ENCODE data around the gene BROX. TPM values are rescaled to one million over a fixed set of nuclear protein-coding genes. Genes with fewer than 3 reads are reported as not detected.

Gene BROX
- polyA plus RNA-seq, 1 donor (not counting 4 experiments of a cell fraction or from before 2014, with no cell fraction given), result 9.6 TPM

DNA sequence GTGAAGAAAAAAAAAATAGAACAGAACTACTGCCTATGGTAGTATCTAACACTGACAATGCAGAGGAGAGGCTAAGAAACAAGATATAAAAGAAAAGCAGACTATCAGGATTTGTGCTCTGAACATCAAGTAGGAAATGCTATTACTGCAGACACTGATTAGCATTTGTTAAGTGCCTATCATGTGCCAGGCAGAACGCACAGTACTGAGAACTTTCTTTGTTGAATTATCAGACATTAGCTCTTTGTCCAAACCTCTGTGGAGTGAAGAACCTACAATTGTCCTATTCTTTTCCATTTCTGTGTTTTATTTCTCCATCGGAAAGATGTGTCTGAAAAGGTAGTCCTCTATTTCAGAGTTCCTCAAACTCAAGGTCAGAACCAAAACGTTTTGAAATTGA is 72.0 kb downstream of the BROX start:
- TF ChIP-seq, protein P1, sequence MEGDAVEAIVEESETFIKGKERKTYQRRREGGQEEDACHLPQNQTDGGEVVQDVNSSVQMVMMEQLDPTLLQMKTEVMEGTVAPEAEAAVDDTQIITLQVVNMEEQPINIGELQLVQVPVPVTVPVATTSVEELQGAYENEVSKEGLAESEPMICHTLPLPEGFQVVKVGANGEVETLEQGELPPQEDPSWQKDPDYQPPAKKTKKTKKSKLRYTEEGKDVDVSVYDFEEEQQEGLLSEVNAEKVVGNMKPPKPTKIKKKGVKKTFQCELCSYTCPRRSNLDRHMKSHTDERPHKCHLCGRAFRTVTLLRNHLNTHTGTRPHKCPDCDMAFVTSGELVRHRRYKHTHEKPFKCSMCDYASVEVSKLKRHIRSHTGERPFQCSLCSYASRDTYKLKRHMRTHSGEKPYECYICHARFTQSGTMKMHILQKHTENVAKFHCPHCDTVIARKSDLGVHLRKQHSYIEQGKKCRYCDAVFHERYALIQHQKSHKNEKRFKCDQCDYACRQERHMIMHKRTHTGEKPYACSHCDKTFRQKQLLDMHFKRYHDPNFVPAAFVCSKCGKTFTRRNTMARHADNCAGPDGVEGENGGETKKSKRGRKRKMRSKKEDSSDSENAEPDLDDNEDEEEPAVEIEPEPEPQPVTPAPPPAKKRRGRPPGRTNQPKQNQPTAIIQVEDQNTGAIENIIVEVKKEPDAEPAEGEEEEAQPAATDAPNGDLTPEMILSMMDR (optimal IDR thresholded peaks at IDR 0.05 in 1 of 3, IDR thresholded peaks at IDR 0.05 in 1 of 3, conservative IDR thresholded peaks at IDR 0.05 in 1 of 3; ENCODE audit: extremely low read depth in 1 of 3, insufficient read depth in 2 of 3, low read length in 3 of 3), result no peak
- no peak for TF ChIP-seq EZH2 (IDR thresholded peaks at IDR 0.05; ENCODE audit: low read length)
- no peak overlapping the region for H3K4me3 ChIP-seq (ENCODE audit: control insufficient read depth in 2 of 3, extremely low read depth in 1 of 3, insufficient read depth in 2 of 3, low read depth in 1 of 3, low read length in 3 of 3)
- H3K4me2 ChIP-seq (ENCODE audit: control insufficient read depth, extremely low read depth, insufficient read depth, low read depth, low read length), result no peak overlapping the region
- DNase-seq (ENCODE audit: low read depth, low spot score), result no peak
- peaks cover 6% of the 10 kb centered on the region for H3K4me1 ChIP-seq (ENCODE audit: control insufficient read depth, extremely low read depth, insufficient read depth, low read length)
- H3K27ac ChIP-seq (ENCODE audit: control insufficient read depth, insufficient read depth, low read length), result no peak overlapping the region
- H3K79me2 ChIP-seq (ENCODE audit: control insufficient read depth, insufficient read depth, low read length), result no peaks in the 10 kb centered on the region
- no peak for FAIRE-seq
- H3K36me3 ChIP-seq (ENCODE audit: control insufficient read depth in 2 of 2, extremely low read depth in 1 of 2, insufficient read depth in 2 of 2, low read length in 2 of 2), result no peaks in the 10 kb centered on the region
- no peak overlapping the region for H2AFZ ChIP-seq (ENCODE audit: control insufficient read depth, low read length)
- peaks cover 5% of the 10 kb centered on the region for H3K27me3 ChIP-seq (ENCODE audit: control insufficient read depth, extremely low read depth, insufficient read depth, low read length)
- H3K9me3 ChIP-seq (ENCODE audit: control insufficient read depth, low read depth, low read length), result no peaks in the 10 kb centered on the region
- no peak overlapping the region for H3K9ac ChIP-seq (ENCODE audit: control insufficient read depth, extremely low read depth, insufficient read depth, low read length)
- H3K9me1 ChIP-seq (ENCODE audit: control insufficient read depth, extremely low read depth, insufficient read depth, low read length), result no peaks in the 10 kb centered on the region
- dilution Hi-C loops (cut with MboI; ENCODE audit: extremely low pct_ligation_motif_present, low sequenced_read_pairs), result loop anchor here (25.0 kb wide), 1 partner anchor 303 kb away; no protein-coding TSS in a partner anchor
- no peaks in the 10 kb centered on the region for H4K20me1 ChIP-seq (ENCODE audit: control insufficient read depth, extremely low read depth, insufficient read depth, low read length)

Other genes with a start within 250 kb of the BROX start
- gene HHIPL2, start 164.5 kb upstream of the BROX start, polyA plus RNA-seq, result 0.05 to 0.16 TPM (median 0.05 TPM) in 3 replicates
- 2.8 to 7.2 TPM (median 6.0 TPM) in 3 replicates for gene TAF1A, start 122.6 kb upstream of the BROX start, polyA plus RNA-seq
- 19.9 to 29.4 TPM (median 26.9 TPM) in 3 replicates for gene MIA3, start 94.5 kb upstream of the BROX start, polyA plus RNA-seq
- 53.4 to 86.8 TPM (median 55.4 TPM) in 3 replicates for gene AIDA, start 73 bp upstream of the BROX start, polyA plus RNA-seq
- gene FAM177B, start 24.6 kb downstream of the BROX start, polyA plus RNA-seq, result not detected in 3 replicates
- 1.0 to 1.9 TPM (median 1.3 TPM) in 3 replicates for gene DISP1, start 102.5 kb downstream of the BROX start, polyA plus RNA-seq

Data from keratinocyte (primary cell).